ENCODE results near the gene CAMKK1.

The CAMKK1 gene

GRCh38 chr17:3893003-3893719 is at the start of gene CAMKK1:
TSS of gene CAMKK1 (minus strand) at chr17:3893053. CDS start at chr17:3885687, 7,366 bp downstream.
- DNase-seq (ENCODE audit: low read depth in 2 of 2): peak; percentile 83 to 89

- DNase-seq (ENCODE audit: low read depth in 2 of 2): no peak
Measured at GRCh38 chr17:3940965-3941698, 48.3 kb upstream of the CAMKK1 start.

GRCh38 chr17:3937359-3937758 is 44.5 kb upstream of the CAMKK1 start:
- DNase-seq (ENCODE audit: low read depth in 2 of 2): no peak

GRCh38 chr17:3935825-3936355 is 43.0 kb upstream of the CAMKK1 start:
- no peak for DNase-seq (ENCODE audit: low read depth in 2 of 2)

- DNase-seq (ENCODE audit: low read depth in 2 of 2): no peak
Measured at GRCh38 chr17:3935140-3935542, 42.3 kb upstream of the CAMKK1 start.

GRCh38 chr17:3929764-3930163 is 36.9 kb upstream of the CAMKK1 start:
- no peak for DNase-seq (ENCODE audit: low read depth in 2 of 2)

GRCh38 chr17:3929181-3929580 is 36.3 kb upstream of the CAMKK1 start:
- no peak for DNase-seq (ENCODE audit: low read depth in 2 of 2)

- DNase-seq (ENCODE audit: low read depth in 2 of 2): no peak
Measured at GRCh38 chr17:3928406-3928805, 35.6 kb upstream of the CAMKK1 start.

GRCh38 chr17:3927628-3928340 is 34.9 kb upstream of the CAMKK1 start:
- DNase-seq (ENCODE audit: low read depth in 2 of 2): no peak

- no peak for DNase-seq (ENCODE audit: low read depth in 2 of 2)
Measured at GRCh38 chr17:3926860-3927627, 34.2 kb upstream of the CAMKK1 start.

GRCh38 chr17:3925684-3926485 is 33.0 kb upstream of the CAMKK1 start:
- DNase-seq (ENCODE audit: low read depth in 2 of 2): no peak

- no peak for DNase-seq (ENCODE audit: low read depth in 2 of 2)
Measured at GRCh38 chr17:3924512-3925350, 31.9 kb upstream of the CAMKK1 start.

GRCh38 chr17:3923466-3924190 is 30.8 kb upstream of the CAMKK1 start:
- no peak for DNase-seq (ENCODE audit: low read depth in 2 of 2)

- no peak for DNase-seq (ENCODE audit: low read depth in 2 of 2)
Measured at GRCh38 chr17:3922765-3923164, 29.9 kb upstream of the CAMKK1 start.

- DNase-seq (ENCODE audit: low read depth in 2 of 2): no peak
Measured at GRCh38 chr17:3921502-3922319, 28.9 kb upstream of the CAMKK1 start.

GRCh38 chr17:3921006-3921405 is 28.2 kb upstream of the CAMKK1 start:
- no peak for DNase-seq (ENCODE audit: low read depth in 2 of 2)

GRCh38 chr17:3919123-3919624 is 26.3 kb upstream of the CAMKK1 start:
- DNase-seq (ENCODE audit: low read depth in 2 of 2): no peak
